ENCODE results near the gene NFYC. TPM values are rescaled to one million over a fixed set of nuclear protein-coding genes. Genes with fewer than 3 reads are reported as not detected.

Gene NFYC
- total RNA-seq, 1 donor: 24.2 TPM

- no peak for DNase-seq (ENCODE audit: insufficient read length, low spot score, missing footprints)
- Histone ChIP-seq H3K79me2 (ENCODE audit: insufficient read depth, low read length) (peaks cover 20% of the 10 kb centered on the region), H2AFZ (ENCODE audit: low read length) (no peak overlapping the region)
These were observed 51.0 kb downstream of the NFYC start for GRCh38 chr1:40742363-40743061.

GRCh38 chr1:40743452-40743851 is 51.9 kb downstream of the NFYC start:
- Histone ChIP-seq H3K4me2 (ENCODE audit: insufficient read depth, low read length) (no peak overlapping the region), H3K4me3 (ENCODE audit: insufficient read depth, low read length) (no peak overlapping the region), H3K9me3 (ENCODE audit: low read depth, low read length) (no peaks in the 10 kb centered on the region), H4K20me1 (ENCODE audit: insufficient read depth, low read length) (peaks cover 3% of the 10 kb centered on the region), H3K4me1 (ENCODE audit: insufficient read depth, low read length) (peaks cover 5% of the 10 kb centered on the region), H3K27me3 (ENCODE audit: insufficient read depth, low read length) (no peaks in the 10 kb centered on the region), H3K27ac (ENCODE audit: low read depth, low read length) (no peak overlapping the region), H3K36me3 (ENCODE audit: insufficient read depth, low read length) (peaks cover 38% of the 10 kb centered on the region), H2AFZ (ENCODE audit: low read length) (no peak overlapping the region), H3K79me2 (ENCODE audit: insufficient read depth, low read length) (peaks cover 15% of the 10 kb centered on the region)
- DNase-seq (ENCODE audit: insufficient read length, low spot score, missing footprints): peak; percentile 70
- TF ChIP-seq, protein P1, sequence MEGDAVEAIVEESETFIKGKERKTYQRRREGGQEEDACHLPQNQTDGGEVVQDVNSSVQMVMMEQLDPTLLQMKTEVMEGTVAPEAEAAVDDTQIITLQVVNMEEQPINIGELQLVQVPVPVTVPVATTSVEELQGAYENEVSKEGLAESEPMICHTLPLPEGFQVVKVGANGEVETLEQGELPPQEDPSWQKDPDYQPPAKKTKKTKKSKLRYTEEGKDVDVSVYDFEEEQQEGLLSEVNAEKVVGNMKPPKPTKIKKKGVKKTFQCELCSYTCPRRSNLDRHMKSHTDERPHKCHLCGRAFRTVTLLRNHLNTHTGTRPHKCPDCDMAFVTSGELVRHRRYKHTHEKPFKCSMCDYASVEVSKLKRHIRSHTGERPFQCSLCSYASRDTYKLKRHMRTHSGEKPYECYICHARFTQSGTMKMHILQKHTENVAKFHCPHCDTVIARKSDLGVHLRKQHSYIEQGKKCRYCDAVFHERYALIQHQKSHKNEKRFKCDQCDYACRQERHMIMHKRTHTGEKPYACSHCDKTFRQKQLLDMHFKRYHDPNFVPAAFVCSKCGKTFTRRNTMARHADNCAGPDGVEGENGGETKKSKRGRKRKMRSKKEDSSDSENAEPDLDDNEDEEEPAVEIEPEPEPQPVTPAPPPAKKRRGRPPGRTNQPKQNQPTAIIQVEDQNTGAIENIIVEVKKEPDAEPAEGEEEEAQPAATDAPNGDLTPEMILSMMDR (IDR thresholded peaks at IDR 0.05; ENCODE audit: extremely low read depth, low read depth, low read length): no peak

More at GRCh38 chr1:40742363-40743061, 51.0 kb downstream of the NFYC start:
- TF ChIP-seq, protein P1 (IDR thresholded peaks at IDR 0.05; ENCODE audit: extremely low read depth, low read depth, low read length): no peak
- H3K4me3 ChIP-seq (ENCODE audit: insufficient read depth, low read length): no peak overlapping the region
- no peak overlapping the region for H3K27ac ChIP-seq (ENCODE audit: low read depth, low read length)
- H3K27me3 ChIP-seq (ENCODE audit: insufficient read depth, low read length): no peaks in the 10 kb centered on the region
- no peak overlapping the region for H3K4me2 ChIP-seq (ENCODE audit: insufficient read depth, low read length)
- H3K9me3 ChIP-seq (ENCODE audit: low read depth, low read length): no peaks in the 10 kb centered on the region
- peaks cover 32% of the 10 kb centered on the region for H3K36me3 ChIP-seq (ENCODE audit: insufficient read depth, low read length)
- H3K4me1 ChIP-seq (ENCODE audit: insufficient read depth, low read length): peaks cover 5% of the 10 kb centered on the region
- peaks cover 3% of the 10 kb centered on the region for H4K20me1 ChIP-seq (ENCODE audit: insufficient read depth, low read length)

- Histone ChIP-seq H2AFZ (ENCODE audit: low read length) (no peak overlapping the region), H3K4me3 (ENCODE audit: insufficient read depth, low read length) (no peak overlapping the region), H3K79me2 (ENCODE audit: insufficient read depth, low read length) (peaks cover 15% of the 10 kb centered on the region), H3K4me1 (ENCODE audit: insufficient read depth, low read length) (peaks cover 5% of the 10 kb centered on the region), H3K9me3 (ENCODE audit: low read depth, low read length) (no peaks in the 10 kb centered on the region), H3K27ac (ENCODE audit: low read depth, low read length) (no peak overlapping the region), H4K20me1 (ENCODE audit: insufficient read depth, low read length) (peaks cover 3% of the 10 kb centered on the region), H3K27me3 (ENCODE audit: insufficient read depth, low read length) (no peaks in the 10 kb centered on the region), H3K36me3 (ENCODE audit: insufficient read depth, low read length) (peaks cover 40% of the 10 kb centered on the region), H3K4me2 (ENCODE audit: insufficient read depth, low read length) (no peak overlapping the region)
- no peak for DNase-seq (ENCODE audit: insufficient read length, low spot score, missing footprints)
- TF ChIP-seq, protein P1 (IDR thresholded peaks at IDR 0.05; ENCODE audit: extremely low read depth, low read depth, low read length): no peak
These were observed 52.4 kb downstream of the NFYC start for GRCh38 chr1:40743860-40744259.

DNA sequence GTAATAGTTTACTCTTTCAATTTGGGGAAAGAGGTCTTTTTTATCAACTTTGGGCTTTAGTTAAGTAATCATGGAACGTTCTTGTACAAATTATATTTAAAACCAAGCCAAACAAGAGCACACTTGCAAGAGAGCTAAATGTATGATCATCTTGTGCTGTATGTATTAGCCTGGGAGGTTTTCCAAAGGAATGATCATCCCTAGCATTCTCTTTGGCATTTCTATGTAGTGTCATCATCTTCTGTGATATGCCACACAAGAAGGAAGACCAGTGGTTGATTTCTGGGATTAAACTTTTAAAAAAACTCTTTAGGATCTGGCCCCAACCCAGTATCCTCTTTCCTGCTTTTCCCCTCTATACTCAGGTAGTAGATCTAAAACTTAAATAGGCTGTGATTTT is 53.7 kb downstream of the NFYC start:
- Histone ChIP-seq H3K36me3 (ENCODE audit: insufficient read depth, low read length) (peaks cover 39% of the 10 kb centered on the region), H3K4me2 (ENCODE audit: insufficient read depth, low read length) (no peak overlapping the region), H3K4me1 (ENCODE audit: insufficient read depth, low read length) (peaks cover 10% of the 10 kb centered on the region), H4K20me1 (ENCODE audit: insufficient read depth, low read length) (peaks cover 3% of the 10 kb centered on the region), H3K27ac (ENCODE audit: low read depth, low read length) (no peak overlapping the region), H3K79me2 (ENCODE audit: insufficient read depth, low read length) (peaks cover 15% of the 10 kb centered on the region), H2AFZ (ENCODE audit: low read length) (no peak overlapping the region), H3K4me3 (ENCODE audit: insufficient read depth, low read length) (no peak overlapping the region), H3K27me3 (ENCODE audit: insufficient read depth, low read length) (no peaks in the 10 kb centered on the region), H3K9me3 (ENCODE audit: low read depth, low read length) (no peaks in the 10 kb centered on the region)
- TF ChIP-seq, protein P1 (IDR thresholded peaks at IDR 0.05; ENCODE audit: extremely low read depth, low read depth, low read length): no peak
- peak; percentile 80 for DNase-seq (ENCODE audit: insufficient read length, low spot score, missing footprints)
